Neural progenitor cell (in vitro differentiated cells): ENCODE data around the gene RBM39.
"Not testable (repeated sequence)": the region's sequence is repeated elsewhere in the genome, so short reads cannot be mapped to it uniquely, and the experiment has no call there.

Source experiments
- CTCF ChIP-seq: fragments of 200-600 bp; sonication (generic); IDR thresholded peaks from 2 replicates; pipeline ENCODE4 v1.5.1; 2017; ENCODE audit warnings: antibody characterized with exemption, mild to moderate bottlenecking
- EZH2 ChIP-seq: fragments of 200-600 bp; sonication (generic); IDR thresholded peaks from 2 replicates; pipeline ENCODE4 v1.6.1; 2017; ENCODE audit warnings: antibody characterized with exemption, mild to moderate bottlenecking, moderate library complexity
- EZH2phosphoT487 ChIP-seq: fragments of 200-600 bp; sonication (generic); IDR thresholded peaks from 2 replicates; pipeline ENCODE4 v1.6.1; 2017; ENCODE audit warnings: antibody characterized with exemption

- not testable (repeated sequence) for TF ChIP-seq CTCF, EZH2, EZH2phosphoT487
Measured at GRCh38 chr20:35706591-35707529, 35.2 kb downstream of the RBM39 start.
